Measurements from ENCODE around the gene PSPN.
"Not testable (repeated sequence)": the region's sequence is repeated elsewhere in the genome, so short reads cannot be mapped to it uniquely, and the experiment has no call there.

The PSPN gene

GRCh38 chr19:6402837-6403608 lies 27.3 kb upstream of the PSPN start:
- DNase-seq: no peak

- DNase-seq: no peak
These were observed 26.3 kb upstream of the PSPN start for GRCh38 chr19:6402058-6402457.

- not testable (repeated sequence) for DNase-seq
These were observed 24.6 kb upstream of the PSPN start for GRCh38 chr19:6400062-6400944.

- DNase-seq: no peak
These were observed 20.6 kb upstream of the PSPN start for GRCh38 chr19:6396305-6396704.

GRCh38 chr19:6394831-6395230 lies 19.1 kb upstream of the PSPN start:
- no peak for DNase-seq

GRCh38 chr19:6393983-6394412 lies 18.3 kb upstream of the PSPN start:
- no peak for DNase-seq

GRCh38 chr19:6393074-6393982 lies 17.6 kb upstream of the PSPN start, which contains the start of gene GTF2F1:
TSS of gene GTF2F1 (minus strand) at chr19:6393164. CDS start at chr19:6392995, 169 bp downstream.
- peak; percentile 88 to 94 for DNase-seq

GRCh38 chr19:6392221-6393073 lies 16.7 kb upstream of the PSPN start:
- no peak for DNase-seq

- DNase-seq: no peak
These were observed 11.6 kb upstream of the PSPN start for GRCh38 chr19:6387372-6387771.

- no peak for DNase-seq
These were observed 8.6 kb upstream of the PSPN start for GRCh38 chr19:6384381-6384780.

GRCh38 chr19:6383188-6383587 lies 7.5 kb upstream of the PSPN start:
- DNase-seq: no peak

- no peak for DNase-seq
These were observed 5.5 kb upstream of the PSPN start for GRCh38 chr19:6381030-6381750.

GRCh38 chr19:6379744-6380143 lies 4.0 kb upstream of the PSPN start:
- no peak for DNase-seq

- DNase-seq: no peak
These were observed 2.8 kb upstream of the PSPN start for GRCh38 chr19:6378486-6378885.

- DNase-seq: no peak
These were observed 2.3 kb upstream of the PSPN start for GRCh38 chr19:6378041-6378440.

GRCh38 chr19:6376512-6377190 lies 918 bp upstream of the PSPN start:
- DNase-seq: no peak

GRCh38 chr19:6374711-6375410 lies 872 bp downstream of the PSPN start:
- no peak for DNase-seq

GRCh38 chr19:6374161-6374709 lies 1.5 kb downstream of the PSPN start:
- DNase-seq: no peak

- no peak for DNase-seq
These were observed 2.0 kb downstream of the PSPN start for GRCh38 chr19:6373813-6374108.
